Skeletal muscle satellite cell (primary cell): Measurements from ENCODE around the gene OR1A1. TPM values are rescaled to one million over a fixed set of nuclear protein-coding genes. Genes with fewer than 3 reads are reported as not detected.
"Not testable (repeated sequence)": the region's sequence is repeated elsewhere in the genome, so short reads cannot be mapped to it uniquely, and the experiment has no call there.

Experiments used
- H3K27me3 ChIP-seq: 2 replicates; pipeline ENCODE4 v1.7.0; 2013; ENCODE audit warnings: low read length; ENCODE audit not compliant: control insufficient read depth, insufficient read depth
- H3K36me3 ChIP-seq: 2 replicates; pipeline ENCODE4 v1.7.0; 2013; ENCODE audit warnings: mild to moderate bottlenecking, control low read depth, low read length; ENCODE audit not compliant: insufficient read depth
- H3K4me1 ChIP-seq: 2 replicates; pipeline ENCODE4 v1.7.0; 2013; ENCODE audit warnings: low read length; ENCODE audit not compliant: control insufficient read depth, insufficient read depth
- H3K4me2 ChIP-seq: 2 replicates; pipeline ENCODE4 v1.7.0; 2013; ENCODE audit warnings: mild to moderate bottlenecking, low read length
- H3K4me3 ChIP-seq: 2 replicates; pipeline ENCODE4 v1.7.0; 2013; ENCODE audit warnings: low read length
- H3K9ac ChIP-seq: 2 replicates; pipeline ENCODE4 v1.7.0; 2013; ENCODE audit warnings: mild to moderate bottlenecking, low read depth, low read length, moderate library complexity
- H3K9me3 ChIP-seq: replicated peaks from 2 replicates; pipeline ENCODE4 v1.7.0; 2013; ENCODE audit warnings: mild to moderate bottlenecking, control low read depth, low read length
- total RNA-seq: library from RNA; depleted of rRNA; stranded (reverse); fragments of >200 nt; gene quantifications from 2 replicates; pipeline ENCODE4 v1.2.3, GENCODE V29; 2012; rRNA removed

OR1A1 gene
- total RNA-seq, result not detected in 2 replicates

- no peaks in the 10 kb centered on the region for H3K36me3 ChIP-seq
- no peak within 1 kb of the TSS for H3K9ac ChIP-seq
- H3K9me3 ChIP-seq, result no peaks in the 10 kb centered on the region
- no peaks in the 10 kb centered on the region for H3K4me1 ChIP-seq
- H3K4me2 ChIP-seq, result no peak within 1 kb of the TSS
- H3K27me3 ChIP-seq, result no peaks in the 10 kb centered on the region
- no peak within 1 kb of the TSS for H3K4me3 ChIP-seq
Observed at GRCh38 chr17:3207367-3207766, at the start of gene OR1A1. OR1A1 (plus strand) TSS chr17:3207667; CDS start chr17:3215621, 7,954 bp downstream.

GRCh38 chr17:3167574-3167973 is 39.9 kb upstream of the OR1A1 start:
- Histone ChIP-seq H3K27me3 (no peaks in the 10 kb centered on the region), H3K4me3 (no peak overlapping the region), H3K9ac (no peak overlapping the region), H3K4me1 (no peaks in the 10 kb centered on the region), H3K9me3 (no peaks in the 10 kb centered on the region), H3K36me3 (no peaks in the 10 kb centered on the region), H3K4me2 (no peak overlapping the region)

GRCh38 chr17:3189961-3190360 is 17.5 kb upstream of the OR1A1 start:
- Histone ChIP-seq H3K9ac (no peak overlapping the region), H3K9me3 (no peaks in the 10 kb centered on the region), H3K36me3 (no peaks in the 10 kb centered on the region), H3K4me2 (no peak overlapping the region), H3K27me3 (no peaks in the 10 kb centered on the region), H3K4me1 (no peaks in the 10 kb centered on the region), H3K4me3 (no peak overlapping the region)

GRCh38 chr17:3197219-3197618 is 10.2 kb upstream of the OR1A1 start, which contains the start of gene OR1A2:
OR1A2 (plus strand) TSS chr17:3197519; CDS start chr17:3197519, 0 bp downstream.
- no peaks in the 10 kb centered on the region for H3K27me3 ChIP-seq
- no peaks in the 10 kb centered on the region for H3K4me1 ChIP-seq
- H3K4me3 ChIP-seq, result no peak within 1 kb of the TSS
- no peaks in the 10 kb centered on the region for H3K36me3 ChIP-seq
- H3K4me2 ChIP-seq, result no peak within 1 kb of the TSS
- no peak within 1 kb of the TSS for H3K9ac ChIP-seq
- no peaks in the 10 kb centered on the region for H3K9me3 ChIP-seq

GRCh38 chr17:3208484-3208883 is 1.0 kb downstream of the OR1A1 start:
- H3K9ac ChIP-seq, result no peak overlapping the region
- H3K4me2 ChIP-seq, result no peak overlapping the region
- H3K4me1 ChIP-seq, result no peaks in the 10 kb centered on the region
- H3K27me3 ChIP-seq, result no peaks in the 10 kb centered on the region
- H3K36me3 ChIP-seq, result no peaks in the 10 kb centered on the region
- H3K9me3 ChIP-seq, result no peaks in the 10 kb centered on the region
- H3K4me3 ChIP-seq, result no peak overlapping the region

GRCh38 chr17:3213001-3213400 is 5.5 kb downstream of the OR1A1 start:
- Histone ChIP-seq H3K4me3 (no peak overlapping the region), H3K27me3 (no peaks in the 10 kb centered on the region), H3K9me3 (no peaks in the 10 kb centered on the region), H3K9ac (no peak overlapping the region), H3K36me3 (no peaks in the 10 kb centered on the region), H3K4me2 (no peak overlapping the region), H3K4me1 (no peaks in the 10 kb centered on the region)

GRCh38 chr17:3213587-3213986 is 6.1 kb downstream of the OR1A1 start:
- no peaks in the 10 kb centered on the region for H3K4me1 ChIP-seq
- no peak overlapping the region for H3K9ac ChIP-seq
- no peaks in the 10 kb centered on the region for H3K9me3 ChIP-seq
- H3K36me3 ChIP-seq, result no peaks in the 10 kb centered on the region
- H3K4me3 ChIP-seq, result no peak overlapping the region
- H3K4me2 ChIP-seq, result no peak overlapping the region
- H3K27me3 ChIP-seq, result no peaks in the 10 kb centered on the region

- H3K4me1 ChIP-seq, H3K27me3 ChIP-seq, H3K9me3 ChIP-seq, H3K4me2 ChIP-seq, H3K36me3 ChIP-seq, H3K4me3 ChIP-seq, H3K9ac ChIP-seq: not testable (repeated sequence)
Observed at GRCh38 chr17:3219978-3220377, 12.5 kb downstream of the OR1A1 start.

- Histone ChIP-seq H3K4me3 (no peak overlapping the region), H3K4me2 (no peak overlapping the region), H3K9ac (no peak overlapping the region), H3K4me1 (no peaks in the 10 kb centered on the region), H3K27me3 (no peaks in the 10 kb centered on the region), H3K36me3 (no peaks in the 10 kb centered on the region), H3K9me3 (no peaks in the 10 kb centered on the region)
Observed at GRCh38 chr17:3221850-3222249, 14.4 kb downstream of the OR1A1 start.

GRCh38 chr17:3222505-3222904 is 15.0 kb downstream of the OR1A1 start:
- no peaks in the 10 kb centered on the region for H3K4me1 ChIP-seq
- no peak overlapping the region for H3K4me3 ChIP-seq
- H3K4me2 ChIP-seq, result no peak overlapping the region
- no peaks in the 10 kb centered on the region for H3K9me3 ChIP-seq
- H3K27me3 ChIP-seq, result no peaks in the 10 kb centered on the region
- H3K36me3 ChIP-seq, result no peaks in the 10 kb centered on the region
- H3K9ac ChIP-seq, result no peak overlapping the region

GRCh38 chr17:3224721-3225352 is 17.4 kb downstream of the OR1A1 start:
- not testable (repeated sequence) for H3K9ac ChIP-seq, H3K4me3 ChIP-seq, H3K4me1 ChIP-seq, H3K9me3 ChIP-seq, H3K36me3 ChIP-seq, H3K27me3 ChIP-seq, H3K4me2 ChIP-seq

GRCh38 chr17:3232300-3232699 is 24.8 kb downstream of the OR1A1 start:
- not testable (repeated sequence) for H3K36me3 ChIP-seq, H3K4me3 ChIP-seq, H3K27me3 ChIP-seq, H3K4me2 ChIP-seq, H3K9me3 ChIP-seq, H3K4me1 ChIP-seq, H3K9ac ChIP-seq
